ENCODE measurements around the gene BCAS3.

Gene BCAS3

GRCh38 chr17:61087024-61087423 is 409.4 kb downstream of the BCAS3 start:
- Histone ChIP-seq H3K4me2 (ENCODE audit: low read length) (no peak overlapping the region), H3K4me1 (no peaks in the 10 kb centered on the region), H3K27me3 (ENCODE audit: control insufficient read depth, insufficient read depth, low read length) (no peaks in the 10 kb centered on the region), H3K79me2 (no peaks in the 10 kb centered on the region), H3K27ac (no peak overlapping the region), H2AFZ (no peak overlapping the region), H3K36me3 (ENCODE audit: control insufficient read depth, insufficient read depth, low read length) (no peaks in the 10 kb centered on the region), H3K9me3 (ENCODE audit: control insufficient read depth, low read length) (no peaks in the 10 kb centered on the region), H3K9ac (no peak overlapping the region), H3K4me3 (ENCODE audit: low read depth, low read length) (no peak overlapping the region)
- TF ChIP-seq CTCF (IDR thresholded peaks at IDR 0.05): no peak

- TF ChIP-seq CTCF (IDR thresholded peaks at IDR 0.05): no peak
- no peak overlapping the region for H3K9ac ChIP-seq
- peaks cover 2% of the 10 kb centered on the region for H3K79me2 ChIP-seq
- no peaks in the 10 kb centered on the region for H3K36me3 ChIP-seq (ENCODE audit: control insufficient read depth, insufficient read depth, low read length)
- no peak overlapping the region for H3K27ac ChIP-seq
- H2AFZ ChIP-seq: no peak overlapping the region
- H3K4me1 ChIP-seq: no peaks in the 10 kb centered on the region
- no peak overlapping the region for H3K4me3 ChIP-seq (ENCODE audit: low read depth, low read length)
- no peak overlapping the region for H3K4me2 ChIP-seq (ENCODE audit: low read length)
- H3K9me3 ChIP-seq (ENCODE audit: control insufficient read depth, low read length): no peaks in the 10 kb centered on the region
- H3K27me3 ChIP-seq (ENCODE audit: control insufficient read depth, insufficient read depth, low read length): no peaks in the 10 kb centered on the region
These were observed 410.9 kb downstream of the BCAS3 start for GRCh38 chr17:61088556-61088955.

DNA sequence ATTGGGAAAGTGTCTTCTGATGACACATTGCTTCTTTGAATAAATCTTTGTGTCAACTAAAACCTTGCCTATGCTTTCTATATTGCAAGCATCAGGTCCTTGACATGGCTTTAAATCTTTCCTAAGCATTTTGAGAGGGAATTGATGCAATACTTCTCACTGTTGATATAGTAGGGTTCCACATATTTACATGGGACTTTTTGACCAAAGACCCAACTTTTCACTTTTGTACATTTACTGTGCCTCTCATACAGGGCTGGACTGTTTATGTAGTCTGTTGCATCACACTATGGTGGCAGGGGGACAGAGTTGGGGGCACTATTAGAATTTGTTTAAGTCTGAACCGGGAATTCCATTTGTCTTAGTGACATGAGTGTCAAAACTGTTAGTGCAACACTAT is 413.4 kb downstream of the BCAS3 start:
- no peaks in the 10 kb centered on the region for H3K9me3 ChIP-seq (ENCODE audit: control insufficient read depth, low read length)
- H3K27me3 ChIP-seq (ENCODE audit: control insufficient read depth, insufficient read depth, low read length): no peaks in the 10 kb centered on the region
- no peaks in the 10 kb centered on the region for H3K4me1 ChIP-seq
- H3K4me3 ChIP-seq (ENCODE audit: low read depth, low read length): no peak overlapping the region
- H3K79me2 ChIP-seq: peaks cover 2% of the 10 kb centered on the region
- H3K9ac ChIP-seq: no peak overlapping the region
- H2AFZ ChIP-seq: no peak overlapping the region
- H3K27ac ChIP-seq: no peak overlapping the region
- no peaks in the 10 kb centered on the region for H3K36me3 ChIP-seq (ENCODE audit: control insufficient read depth, insufficient read depth, low read length)
- TF ChIP-seq CTCF (IDR thresholded peaks at IDR 0.05): no peak
- no peak overlapping the region for H3K4me2 ChIP-seq (ENCODE audit: low read length)

DNA sequence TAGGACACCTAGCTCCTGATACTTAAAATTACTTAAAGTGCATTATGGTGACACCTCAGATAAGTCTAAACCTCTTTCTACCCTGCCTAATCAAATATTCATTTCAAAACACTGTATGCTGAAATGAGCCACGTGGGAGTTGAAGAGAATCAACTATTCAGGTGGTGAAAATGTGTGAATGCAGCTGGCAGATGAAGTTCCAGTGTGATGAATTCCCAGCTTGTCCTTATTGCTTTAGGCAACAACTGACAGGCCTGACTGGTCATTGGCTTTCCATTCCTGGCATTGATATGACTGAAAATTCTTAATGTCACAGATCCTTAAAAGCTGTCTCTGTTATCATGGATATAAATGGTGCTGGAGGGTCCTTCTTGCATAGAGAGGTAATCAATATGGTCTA is 420.1 kb downstream of the BCAS3 start:
- no peaks in the 10 kb centered on the region for H3K9me3 ChIP-seq (ENCODE audit: control insufficient read depth, low read length)
- no peak overlapping the region for H3K4me2 ChIP-seq (ENCODE audit: low read length)
- H2AFZ ChIP-seq: no peak overlapping the region
- H3K27me3 ChIP-seq (ENCODE audit: control insufficient read depth, insufficient read depth, low read length): no peaks in the 10 kb centered on the region
- no peak overlapping the region for H3K9ac ChIP-seq
- no peaks in the 10 kb centered on the region for H3K36me3 ChIP-seq (ENCODE audit: control insufficient read depth, insufficient read depth, low read length)
- no peaks in the 10 kb centered on the region for H3K4me1 ChIP-seq
- H3K4me3 ChIP-seq (ENCODE audit: low read depth, low read length): no peak overlapping the region
- no peak for TF ChIP-seq CTCF (IDR thresholded peaks at IDR 0.05)
- H3K79me2 ChIP-seq: no peaks in the 10 kb centered on the region
- no peak overlapping the region for H3K27ac ChIP-seq

GRCh38 chr17:61106354-61106753 is 428.7 kb downstream of the BCAS3 start:
- Histone ChIP-seq H3K79me2 (peaks cover 2% of the 10 kb centered on the region), H3K4me1 (no peaks in the 10 kb centered on the region), H2AFZ (no peak overlapping the region), H3K9me3 (ENCODE audit: control insufficient read depth, low read length) (no peaks in the 10 kb centered on the region), H3K36me3 (ENCODE audit: control insufficient read depth, insufficient read depth, low read length) (no peaks in the 10 kb centered on the region), H3K27me3 (ENCODE audit: control insufficient read depth, insufficient read depth, low read length) (no peaks in the 10 kb centered on the region), H3K4me2 (ENCODE audit: low read length) (no peak overlapping the region), H3K4me3 (ENCODE audit: low read depth, low read length) (no peak overlapping the region), H3K9ac (no peak overlapping the region), H3K27ac (no peak overlapping the region)
- TF ChIP-seq CTCF (IDR thresholded peaks at IDR 0.05): no peak
